HG03025 (cell line): Measurements from ENCODE around the gene FASTKD1.
"Not testable (repeated sequence)": the region's sequence is repeated elsewhere in the genome, so short reads cannot be mapped to it uniquely, and the experiment has no call there.

Experiments
- ATAC-seq: cut with Tn5 transposase; IDR thresholded peaks from one replicate; pipeline ENCODE4 v1.9.1; 2021; ENCODE audit warnings: mild to moderate bottlenecking, moderate library complexity; ENCODE audit not compliant: unreplicated experiment, low FRiP score

FASTKD1 gene

GRCh38 chr2:169571571-169571970, 2.1 kb downstream of the FASTKD1 start:
- ATAC-seq: no peak

- not testable (repeated sequence) for ATAC-seq
These were observed 2.9 kb downstream of the FASTKD1 start for GRCh38 chr2:169570752-169571151.

DNA sequence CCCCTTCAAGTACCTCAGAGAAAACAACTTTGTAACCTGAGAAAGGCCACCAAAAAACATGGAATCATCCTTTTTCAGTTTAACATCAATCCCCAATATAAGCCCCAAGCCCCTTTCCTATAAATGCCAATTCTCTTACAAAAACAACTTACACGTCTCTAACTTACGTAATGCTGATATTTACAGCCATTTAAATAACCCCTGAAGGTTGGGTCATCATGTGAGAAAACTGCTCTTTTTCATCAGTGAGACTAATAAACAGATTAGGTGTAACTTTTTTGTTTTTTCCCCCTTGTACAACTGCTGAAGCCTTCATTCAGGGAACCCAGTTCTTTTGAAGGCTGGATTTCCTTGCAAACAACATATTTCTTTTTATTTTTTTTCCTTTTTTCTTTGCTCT, 3.7 kb downstream of the FASTKD1 start:
- ATAC-seq: no peak

DNA sequence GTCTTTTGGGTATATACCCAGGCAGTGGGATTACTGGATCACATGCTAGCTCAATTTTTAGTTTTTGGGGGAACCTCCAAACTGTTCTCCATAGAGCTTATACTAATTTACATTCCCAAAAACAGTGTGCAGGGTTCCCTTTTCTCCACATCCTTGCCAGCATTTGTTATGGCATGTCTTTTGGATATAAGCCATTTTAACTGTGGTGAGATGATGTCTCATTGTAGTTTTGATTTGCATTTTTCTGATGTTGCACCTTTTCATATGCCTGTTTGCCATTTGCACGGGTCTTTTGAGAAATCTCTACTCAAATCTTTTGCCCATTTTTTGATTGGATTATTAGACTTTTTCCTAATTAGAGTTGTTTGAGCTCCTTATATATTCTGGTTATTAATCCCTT, 8.0 kb downstream of the FASTKD1 start:
- ATAC-seq: no peak

DNA sequence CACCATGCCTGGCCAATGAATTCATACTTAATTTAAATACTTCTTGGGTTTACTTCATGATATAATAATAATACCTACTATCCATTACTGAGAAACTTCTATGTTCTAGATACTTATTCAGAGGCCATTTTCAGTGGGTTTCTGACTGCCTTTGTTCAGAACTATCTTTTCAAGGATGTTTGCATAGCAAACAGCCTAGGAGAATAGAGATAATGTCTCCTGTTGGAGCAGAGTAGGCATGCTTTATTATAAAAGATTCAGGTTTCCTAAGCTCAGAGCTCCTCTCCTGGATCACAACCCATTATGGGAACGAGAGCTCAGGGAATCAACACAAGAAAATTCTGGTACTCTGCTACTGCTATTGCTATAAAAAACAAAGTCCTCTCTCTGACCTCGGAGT, 11.1 kb downstream of the FASTKD1 start:
- no peak for ATAC-seq

DNA sequence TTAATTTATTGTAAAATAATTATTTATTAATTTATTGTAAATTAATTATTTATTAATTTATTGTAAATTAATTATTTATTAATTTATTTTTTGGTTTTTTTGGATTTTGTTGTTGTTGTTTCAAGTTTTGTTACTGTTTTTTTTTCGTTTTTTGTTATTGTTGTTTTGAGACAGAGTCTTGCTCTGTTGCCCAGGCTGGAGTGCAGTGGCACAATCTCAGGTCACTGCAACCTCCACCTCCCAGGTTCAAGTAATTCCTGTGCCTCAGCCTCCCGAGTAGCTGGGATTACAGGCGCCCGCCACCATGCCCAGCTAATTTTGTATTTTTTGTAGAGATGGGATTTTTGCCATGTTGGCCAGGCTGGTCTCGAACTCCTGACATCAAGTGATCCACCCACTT, 11.6 kb downstream of the FASTKD1 start:
- ATAC-seq: not testable (repeated sequence)

DNA sequence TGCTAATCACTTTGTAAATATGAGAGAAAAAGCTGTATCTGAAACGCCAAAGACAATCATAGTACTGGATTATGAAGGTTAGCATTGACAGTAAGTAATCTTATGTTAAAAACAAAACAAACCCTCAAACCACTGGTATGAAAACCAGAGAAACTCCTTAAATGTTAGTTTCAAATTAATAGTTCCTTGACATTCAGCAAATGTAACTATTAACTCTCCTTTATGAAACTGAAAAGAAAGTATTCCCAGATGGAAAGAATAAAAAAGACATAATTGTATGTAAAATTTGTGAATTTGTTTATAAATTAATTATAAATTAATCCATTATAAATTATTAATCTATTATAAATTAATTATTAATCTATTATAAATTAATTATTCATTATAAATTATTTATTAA, 12.3 kb downstream of the FASTKD1 start:
- no peak for ATAC-seq

- ATAC-seq: no peak
These were observed 26.9 kb downstream of the FASTKD1 start for GRCh38 chr2:169546756-169547155.

GRCh38 chr2:169542433-169542832, 31.2 kb downstream of the FASTKD1 start:
- no peak for ATAC-seq

- ATAC-seq: no peak
These were observed 33.5 kb downstream of the FASTKD1 start for GRCh38 chr2:169540146-169540545.

GRCh38 chr2:169539460-169539859, 34.2 kb downstream of the FASTKD1 start:
- not testable (repeated sequence) for ATAC-seq

GRCh38 chr2:169528271-169528701, 45.4 kb downstream of the FASTKD1 start:
- ATAC-seq: no peak

DNA sequence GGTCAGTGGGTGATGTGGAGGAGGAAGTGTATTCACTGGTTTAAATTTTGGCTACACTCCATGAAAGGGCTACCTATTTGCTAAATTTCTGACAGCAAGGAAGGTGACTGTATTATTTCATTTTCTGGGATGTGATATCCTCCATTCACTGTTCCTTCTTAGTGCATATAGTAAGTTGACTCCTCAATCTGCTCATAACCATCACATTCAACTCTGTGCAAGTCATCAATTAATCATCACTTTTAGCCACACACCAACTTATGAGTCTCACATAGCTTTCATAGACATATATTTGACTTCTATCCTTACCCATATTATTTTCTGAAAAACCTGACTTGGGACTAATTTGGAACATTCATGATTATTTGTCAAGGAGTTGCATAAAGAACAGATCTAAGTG, 47.2 kb downstream of the FASTKD1 start:
- ATAC-seq: no peak

GRCh38 chr2:169525434-169525833, 48.2 kb downstream of the FASTKD1 start:
- no peak for ATAC-seq

GRCh38 chr2:169523681-169524080, 50.0 kb downstream of the FASTKD1 start:
- no peak for ATAC-seq

GRCh38 chr2:169520896-169521295, 52.8 kb downstream of the FASTKD1 start:
- no peak for ATAC-seq

GRCh38 chr2:169516488-169516995, 57.1 kb downstream of the FASTKD1 start:
- not testable (repeated sequence) for ATAC-seq

DNA sequence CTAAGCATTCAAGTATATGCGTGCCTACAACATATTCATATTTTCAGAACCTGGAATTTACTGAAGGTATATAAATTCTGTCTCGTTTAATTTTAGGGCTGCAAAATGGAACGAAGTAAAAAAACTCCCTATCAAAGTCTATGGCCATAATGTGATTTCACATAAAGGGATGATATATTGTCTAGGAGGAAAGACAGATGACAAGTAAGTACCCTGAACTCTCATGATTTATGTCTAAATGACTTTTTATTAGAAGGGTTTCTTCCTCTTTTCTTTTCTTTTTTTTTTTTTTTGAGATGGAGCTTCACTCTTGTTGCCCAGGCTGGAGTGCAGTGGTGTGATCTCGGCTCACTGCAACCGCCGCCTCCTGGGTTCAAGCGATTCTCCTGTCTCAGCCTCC, 58.9 kb downstream of the FASTKD1 start:
- ATAC-seq: not testable (repeated sequence)

DNA sequence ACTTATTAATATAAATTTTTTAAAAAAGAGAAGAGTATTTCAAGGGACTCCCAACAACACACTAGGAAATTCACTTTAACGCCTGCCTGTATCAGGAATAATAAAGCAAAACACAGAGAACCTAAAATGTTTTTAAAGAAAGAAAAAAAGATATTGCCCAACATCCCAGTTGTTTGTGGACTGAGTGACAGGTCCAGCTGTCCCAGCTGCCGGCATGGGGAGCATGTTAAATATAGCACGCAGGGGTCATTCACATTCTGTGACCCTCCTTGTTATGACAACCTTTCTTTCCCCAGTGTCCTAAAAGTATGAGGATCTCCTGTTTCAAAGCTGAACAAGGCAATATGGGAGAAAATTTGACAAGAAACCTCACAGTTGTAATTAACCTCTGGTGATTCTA, 59.7 kb downstream of the FASTKD1 start:
- no peak for ATAC-seq

DNA sequence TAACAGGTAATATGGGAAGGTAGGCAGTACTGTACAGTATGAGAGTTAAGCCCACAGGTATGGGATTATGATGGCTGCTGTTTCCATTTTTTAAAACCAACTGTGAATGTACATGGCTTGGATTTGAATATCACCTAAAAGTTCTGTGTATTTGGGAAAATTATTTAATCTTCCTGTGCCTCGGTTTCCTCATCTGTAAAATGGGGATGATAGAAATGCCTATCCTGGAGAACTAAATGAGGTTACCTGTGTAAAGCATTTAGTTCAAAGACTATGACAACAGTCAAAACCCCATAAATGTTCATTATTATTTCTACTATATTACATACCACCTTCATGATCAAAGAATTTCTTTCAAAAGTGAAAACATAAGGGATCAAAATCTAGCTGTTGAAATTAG, 60.6 kb downstream of the FASTKD1 start:
- no peak for ATAC-seq

DNA sequence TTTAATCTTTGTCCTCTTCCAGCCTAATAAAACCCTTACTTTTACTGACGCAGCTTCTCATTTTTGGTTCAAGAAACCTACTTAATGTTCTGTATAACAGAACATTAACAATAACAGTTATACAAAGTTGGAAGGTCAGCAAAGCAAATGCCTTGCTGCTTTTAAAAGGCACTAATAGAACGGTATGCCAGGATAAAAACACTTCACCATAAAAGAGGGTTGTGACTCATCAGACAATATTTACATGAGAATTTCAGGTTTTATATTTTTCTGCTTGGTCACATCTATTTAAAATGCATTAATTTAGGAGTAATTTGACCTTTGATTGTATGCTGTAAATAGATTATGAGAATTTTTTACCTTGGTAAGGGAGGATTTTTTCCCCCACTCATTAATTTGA, 61.1 kb downstream of the FASTKD1 start:
- no peak for ATAC-seq

GRCh38 chr2:169511818-169512217, 61.8 kb downstream of the FASTKD1 start:
- no peak for ATAC-seq

DNA sequence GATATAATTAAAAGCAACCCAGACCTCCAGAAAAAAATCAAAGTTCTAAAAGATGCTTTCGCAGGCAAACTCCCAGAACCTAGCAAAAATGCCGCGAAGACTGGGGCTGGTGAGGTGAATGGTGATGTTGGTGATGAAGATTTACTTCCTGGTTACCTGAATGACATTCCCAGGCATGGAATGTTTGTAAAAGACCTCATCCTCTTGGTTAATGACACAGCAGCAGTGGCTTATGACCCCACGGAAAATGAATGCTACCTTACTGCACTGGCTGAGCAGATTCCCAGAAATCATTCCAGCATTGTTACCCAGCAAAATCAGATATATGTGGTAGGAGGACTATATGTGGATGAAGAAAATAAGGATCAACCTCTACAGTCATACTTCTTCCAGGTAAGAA, 63.2 kb downstream of the FASTKD1 start:
- ATAC-seq: no peak
